Measurements from ENCODE around the gene CD82.

DNA sequence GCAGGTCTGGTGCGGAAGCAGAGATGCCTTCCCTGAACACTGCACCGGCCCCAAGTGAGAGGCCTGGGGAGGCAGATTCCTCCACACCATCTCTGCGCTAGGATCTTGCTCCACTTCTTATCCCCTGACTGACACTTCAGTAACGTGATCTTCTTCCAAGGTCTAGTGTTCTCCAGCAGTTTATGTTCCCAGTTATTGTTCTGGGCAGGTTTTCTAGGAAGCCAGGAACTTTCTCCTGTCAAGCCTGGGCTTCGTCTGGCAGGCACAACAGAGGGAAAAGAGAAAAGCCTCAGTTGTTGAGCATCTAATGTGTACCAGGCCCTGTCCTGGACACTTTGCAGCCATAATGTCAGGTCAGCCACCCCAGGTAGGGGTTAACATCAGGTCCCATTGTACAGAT lies 10.5 kb downstream of the CD82 start:
- TF ChIP-seq, protein P1, sequence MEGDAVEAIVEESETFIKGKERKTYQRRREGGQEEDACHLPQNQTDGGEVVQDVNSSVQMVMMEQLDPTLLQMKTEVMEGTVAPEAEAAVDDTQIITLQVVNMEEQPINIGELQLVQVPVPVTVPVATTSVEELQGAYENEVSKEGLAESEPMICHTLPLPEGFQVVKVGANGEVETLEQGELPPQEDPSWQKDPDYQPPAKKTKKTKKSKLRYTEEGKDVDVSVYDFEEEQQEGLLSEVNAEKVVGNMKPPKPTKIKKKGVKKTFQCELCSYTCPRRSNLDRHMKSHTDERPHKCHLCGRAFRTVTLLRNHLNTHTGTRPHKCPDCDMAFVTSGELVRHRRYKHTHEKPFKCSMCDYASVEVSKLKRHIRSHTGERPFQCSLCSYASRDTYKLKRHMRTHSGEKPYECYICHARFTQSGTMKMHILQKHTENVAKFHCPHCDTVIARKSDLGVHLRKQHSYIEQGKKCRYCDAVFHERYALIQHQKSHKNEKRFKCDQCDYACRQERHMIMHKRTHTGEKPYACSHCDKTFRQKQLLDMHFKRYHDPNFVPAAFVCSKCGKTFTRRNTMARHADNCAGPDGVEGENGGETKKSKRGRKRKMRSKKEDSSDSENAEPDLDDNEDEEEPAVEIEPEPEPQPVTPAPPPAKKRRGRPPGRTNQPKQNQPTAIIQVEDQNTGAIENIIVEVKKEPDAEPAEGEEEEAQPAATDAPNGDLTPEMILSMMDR (IDR thresholded peaks at IDR 0.05) = no peak
- no peak for TF ChIP-seq POLR2A (IDR thresholded peaks at IDR 0.05)

Measured in right lobe of liver (tissue), 4 donors.